HEK293 (cell line): ENCODE measurements around the gene DLEC1.

Source experiments
- CTCF ChIA-PET: fragments of 350-600 bp; formaldehyde crosslinking; extraction: SDS; loops from one replicate; lab custom pipeline; 2021; ENCODE audit warnings: antibody characterized with exemption; lab: Yijun Ruan, JAX
- POLR2A ChIA-PET: fragments of 300-600 bp; formaldehyde crosslinking; extraction: SDS; loops from one replicate; lab custom pipeline; 2020; ENCODE audit warnings: antibody characterized with exemption, inconsistent platforms; lab: Yijun Ruan, JAX
- H3K27ac ChIP-seq: fragments of 200-500 bp; sonication (Bioruptor generic); 2 replicates; pipeline ENCODE4 v1.5.1; 2014; ENCODE audit warnings: low read depth, low read length, control low read depth, inconsistent platforms; ENCODE audit errors: extremely low read depth
- H3K36me3 ChIP-seq, 2 experiments: fragments of 200-500 bp in 1 of 2; sonication (Bioruptor generic) in 1 of 2; 1 replicate in 1 of 2; 2 replicates in 1 of 2; pipeline ENCODE4 v1.5.1; 2014 to 2017; ENCODE audit warnings: inconsistent platforms in 2 of 2, low read length in 2 of 2; ENCODE audit not compliant: control insufficient read depth in 2 of 2, insufficient read depth in 1 of 2
- H3K4me1 ChIP-seq: fragments of 200-500 bp; sonication (Bioruptor generic); 2 replicates; pipeline ENCODE4 v1.5.1; 2014; ENCODE audit warnings: mild to moderate bottlenecking, low read length, inconsistent platforms; ENCODE audit not compliant: control insufficient read depth, insufficient read depth
- H3K4me3 ChIP-seq: 2 replicates; pipeline ENCODE4 v1.5.1; 2011; ENCODE audit warnings: low read depth, mild to moderate bottlenecking, control low read depth, low read length, moderate library complexity
- H3K9me3 ChIP-seq: fragments of 200-500 bp; sonication (Bioruptor generic); 2 replicates; pipeline ENCODE4 v1.5.1; 2014; ENCODE audit warnings: low read depth, low read length, inconsistent platforms; ENCODE audit not compliant: control insufficient read depth, insufficient read depth
- CTCF ChIP-seq: fragments of 450-650 bp; formaldehyde crosslinking; IDR thresholded peaks from 2 replicates; pipeline ENCODE4 v1.5.1; 2016; ENCODE audit warnings: missing biosample characterization, missing genetic modification characterization
- ELK4 ChIP-seq: IDR thresholded peaks from 2 replicates; pipeline ENCODE4 v1.6.1; 2011; ENCODE audit warnings: mild to moderate bottlenecking, low read depth, low read length, borderline replicate concordance
- FEZF1 ChIP-seq: fragments of 450-650 bp; formaldehyde crosslinking; IDR thresholded peaks from 2 replicates; pipeline ENCODE4 v1.5.1; 2016; ENCODE audit warnings: missing biosample characterization, missing genetic modification characterization
- HIC1 ChIP-seq: fragments of 450-650 bp; formaldehyde crosslinking; IDR thresholded peaks from 2 replicates; pipeline ENCODE4 v1.5.1; 2016; ENCODE audit warnings: missing biosample characterization, missing genetic modification characterization
- HOXA7 ChIP-seq: sonication (generic); formaldehyde crosslinking; IDR thresholded peaks from 2 replicates; pipeline ENCODE4 v1.8.1; 2022; ENCODE audit warnings: missing genetic modification reagents, borderline replicate concordance
- OVOL3 ChIP-seq: fragments of 450-650 bp; formaldehyde crosslinking; IDR thresholded peaks from 2 replicates; pipeline ENCODE4 v1.5.1; 2016; ENCODE audit warnings: missing biosample characterization, missing genetic modification characterization
- ZBTB8A ChIP-seq: fragments of 450-650 bp; formaldehyde crosslinking; IDR thresholded peaks from 2 replicates; pipeline ENCODE4 v1.5.1; 2016; ENCODE audit warnings: missing biosample characterization, missing genetic modification characterization
- ZNF24 ChIP-seq: fragments of 450-650 bp; formaldehyde crosslinking; IDR thresholded peaks from 2 replicates; pipeline ENCODE4 v1.5.1; 2016; ENCODE audit warnings: missing biosample characterization, missing genetic modification characterization
- ZNF280D ChIP-seq: fragments of 450-650 bp; formaldehyde crosslinking; IDR thresholded peaks from 2 replicates; pipeline ENCODE4 v1.5.1; 2016; ENCODE audit warnings: missing biosample characterization, missing genetic modification characterization
- ZNF391 ChIP-seq: fragments of 450-650 bp; formaldehyde crosslinking; IDR thresholded peaks from 2 replicates; pipeline ENCODE4 v1.5.1; 2016; ENCODE audit warnings: low read depth, missing biosample characterization, missing genetic modification characterization, borderline replicate concordance
- ZNF596 ChIP-seq: fragments of 450-650 bp; IDR thresholded peaks from 2 replicates; pipeline ENCODE4 v1.5.0; 2018; ENCODE audit warnings: missing biosample characterization, mild to moderate bottlenecking, missing genetic modification characterization, moderate library complexity
- ZNF626 ChIP-seq: fragments of 450-650 bp; sonication (Bioruptor Pico); formaldehyde crosslinking; IDR thresholded peaks from 2 replicates; pipeline ENCODE4 v1.5.1; 2018; ENCODE audit warnings: missing biosample characterization, missing genetic modification characterization, inconsistent platforms
- ZNF670 ChIP-seq: fragments of 450-650 bp; formaldehyde crosslinking; IDR thresholded peaks from 2 replicates; pipeline ENCODE4 v1.5.1; 2016; ENCODE audit warnings: missing biosample characterization, missing genetic modification characterization, low read depth
- ZNF747 ChIP-seq: fragments of 450-650 bp; formaldehyde crosslinking; IDR thresholded peaks from 2 replicates; pipeline ENCODE4 v1.5.1; 2016; ENCODE audit warnings: missing biosample characterization, missing genetic modification characterization
- ZNF791 ChIP-seq: fragments of 450-650 bp; formaldehyde crosslinking; IDR thresholded peaks from 2 replicates; pipeline ENCODE4 v1.5.1; 2016; ENCODE audit warnings: missing biosample characterization, missing genetic modification characterization

Gene DLEC1

GRCh38 chr3:38046821-38047220 is 7.8 kb downstream of the DLEC1 start:
- Histone ChIP-seq H3K4me3 (no peak overlapping the region), H3K4me1 (no peaks in the 10 kb centered on the region), H3K27ac (no peak overlapping the region), H3K36me3 (no peaks in the 10 kb centered on the region), H3K9me3 (no peaks in the 10 kb centered on the region)
- ChIA-PET CTCF (no interaction called here), POLR2A (no interaction called here)
- TF ChIP-seq ZNF626 (tag by site-specific recombination) (no peak), HIC1 (no peak), ZNF280D (tag by site-specific recombination) (no peak), ZNF596 (tag by site-specific recombination) (no peak), HOXA7 (CRISPR knock-in tag) (no peak), ELK4 (no peak), ZNF670 (tag by site-specific recombination) (no peak)

GRCh38 chr3:38047896-38048295 is 8.9 kb downstream of the DLEC1 start:
- POLR2A ChIA-PET: no interaction called here
- no peaks in the 10 kb centered on the region for H3K4me1 ChIP-seq

More at GRCh38 chr3:38047896-38048295, 8.9 kb downstream of the DLEC1 start:
- H3K36me3 ChIP-seq: no peaks in the 10 kb centered on the region
- CTCF ChIA-PET: no interaction called here
- no peak overlapping the region for H3K4me3 ChIP-seq
- TF ChIP-seq ZNF24 (tag by site-specific recombination): no peak
- TF ChIP-seq FEZF1 (tag by site-specific recombination): no peak
- no peak for TF ChIP-seq ZBTB8A (tag by site-specific recombination)
- TF ChIP-seq ZNF747 (tag by site-specific recombination): no peak
- no peak for TF ChIP-seq ZNF391 (tag by site-specific recombination)
- TF ChIP-seq OVOL3 (tag by site-specific recombination): no peak
- TF ChIP-seq ZNF791 (tag by site-specific recombination): no peak
- no peak for TF ChIP-seq CTCF (tag by site-specific recombination)
- no peaks in the 10 kb centered on the region for H3K9me3 ChIP-seq
- H3K27ac ChIP-seq: no peak overlapping the region
